ENCODE data around the gene C19orf85.

The C19orf85 gene

DNA sequence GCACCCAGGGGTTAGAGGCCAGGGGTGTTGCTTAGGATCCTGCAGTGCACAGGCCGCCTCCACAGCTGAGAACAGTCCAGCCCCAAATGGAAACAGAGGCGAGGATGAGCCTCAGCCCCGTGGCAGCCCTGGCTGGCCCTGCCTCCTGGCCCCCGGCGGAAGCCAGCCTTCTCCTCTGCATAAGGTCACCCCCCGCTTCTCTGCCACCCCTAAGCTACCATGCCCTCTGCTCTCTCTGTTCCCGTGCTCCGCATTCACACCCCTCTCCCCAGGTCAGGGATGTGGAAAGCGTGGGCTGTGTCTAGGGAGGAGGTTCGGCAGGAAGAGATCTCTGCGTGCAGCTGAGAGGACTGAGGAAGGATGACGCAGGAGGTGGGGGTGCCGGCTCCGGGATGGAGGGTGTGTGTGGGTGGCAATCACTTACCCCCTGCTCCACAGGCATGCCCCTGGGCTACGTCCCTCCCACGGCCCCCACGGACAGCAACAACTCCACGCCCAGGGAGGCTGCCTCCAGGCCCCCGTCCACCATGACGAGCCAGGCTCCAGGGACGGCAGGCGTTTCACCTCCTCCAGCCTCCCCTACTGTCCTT lies 29.7 kb upstream of the C19orf85 start:
- no peak for DNase-seq (ENCODE audit: low read depth)
- TF ChIP-seq, protein P1, sequence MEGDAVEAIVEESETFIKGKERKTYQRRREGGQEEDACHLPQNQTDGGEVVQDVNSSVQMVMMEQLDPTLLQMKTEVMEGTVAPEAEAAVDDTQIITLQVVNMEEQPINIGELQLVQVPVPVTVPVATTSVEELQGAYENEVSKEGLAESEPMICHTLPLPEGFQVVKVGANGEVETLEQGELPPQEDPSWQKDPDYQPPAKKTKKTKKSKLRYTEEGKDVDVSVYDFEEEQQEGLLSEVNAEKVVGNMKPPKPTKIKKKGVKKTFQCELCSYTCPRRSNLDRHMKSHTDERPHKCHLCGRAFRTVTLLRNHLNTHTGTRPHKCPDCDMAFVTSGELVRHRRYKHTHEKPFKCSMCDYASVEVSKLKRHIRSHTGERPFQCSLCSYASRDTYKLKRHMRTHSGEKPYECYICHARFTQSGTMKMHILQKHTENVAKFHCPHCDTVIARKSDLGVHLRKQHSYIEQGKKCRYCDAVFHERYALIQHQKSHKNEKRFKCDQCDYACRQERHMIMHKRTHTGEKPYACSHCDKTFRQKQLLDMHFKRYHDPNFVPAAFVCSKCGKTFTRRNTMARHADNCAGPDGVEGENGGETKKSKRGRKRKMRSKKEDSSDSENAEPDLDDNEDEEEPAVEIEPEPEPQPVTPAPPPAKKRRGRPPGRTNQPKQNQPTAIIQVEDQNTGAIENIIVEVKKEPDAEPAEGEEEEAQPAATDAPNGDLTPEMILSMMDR (IDR thresholded peaks at IDR 0.05; ENCODE audit: control insufficient read depth, insufficient read depth, low read depth, low read length, missing control alignments) = no peak
- peak overlapping the region; percentile 50 for H3K4me3 ChIP-seq (ENCODE audit: control insufficient read depth, low read depth, low read length)

DNA sequence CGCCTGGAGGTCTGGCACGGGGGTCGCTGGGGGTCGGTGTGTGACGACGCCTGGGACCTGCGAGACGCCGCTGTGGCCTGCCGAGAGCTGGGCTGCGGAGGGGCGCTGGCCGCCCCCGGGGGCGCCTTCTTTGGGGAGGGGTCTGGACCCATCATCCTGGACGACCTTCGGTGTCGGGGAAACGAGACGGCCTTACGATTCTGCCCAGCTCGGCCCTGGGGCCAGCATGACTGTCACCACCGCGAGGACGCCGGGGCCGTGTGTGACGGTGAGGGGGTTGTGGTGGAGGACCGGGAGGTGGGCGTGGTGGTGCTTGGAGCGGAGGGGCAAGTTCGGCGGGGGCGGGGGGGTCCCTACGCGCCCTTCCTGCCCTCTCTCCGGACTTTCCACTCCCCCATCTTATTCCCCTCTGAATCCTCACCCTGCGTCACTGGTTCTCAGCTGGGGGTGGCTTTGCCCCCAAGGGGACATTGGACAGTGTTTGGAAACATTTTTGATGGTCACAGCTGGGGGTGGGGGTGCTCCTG lies 29.2 kb upstream of the C19orf85 start:
- H3K4me3 ChIP-seq (ENCODE audit: control insufficient read depth, low read depth, low read length) = peak overlapping the region; percentile 50
- no peak for DNase-seq (ENCODE audit: low read depth)
- TF ChIP-seq, protein P1 (IDR thresholded peaks at IDR 0.05; ENCODE audit: control insufficient read depth, insufficient read depth, low read depth, low read length, missing control alignments) = no peak

DNA sequence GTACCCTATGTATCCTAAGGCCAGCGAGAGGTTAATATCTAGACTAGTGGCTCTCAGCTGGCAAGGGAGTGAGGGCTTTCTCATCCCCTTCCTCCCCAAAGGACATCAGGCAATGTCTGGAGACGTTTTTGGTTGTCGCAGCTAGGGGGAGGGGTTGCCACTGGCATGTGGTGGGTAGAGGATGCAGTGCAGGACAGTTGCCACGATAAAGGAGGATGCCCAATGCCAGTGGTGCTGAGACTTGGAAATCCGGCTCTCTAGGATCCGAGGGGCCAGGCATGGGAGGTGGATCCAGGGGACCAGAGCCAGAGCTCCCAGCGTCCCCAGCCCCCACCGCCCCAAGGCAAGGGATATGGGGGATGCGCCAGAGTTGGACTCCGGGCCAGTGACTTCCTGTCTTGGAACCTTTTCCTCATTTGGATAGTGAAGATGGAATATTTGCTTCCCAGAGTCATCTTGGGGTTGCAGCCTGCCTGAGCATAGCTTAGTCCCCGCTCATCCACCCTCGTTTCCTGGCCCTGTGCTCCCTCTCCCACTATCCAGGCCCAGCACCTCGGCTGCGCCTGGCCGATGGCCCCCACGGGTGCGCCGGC lies 28.6 kb upstream of the C19orf85 start:
- H3K4me3 ChIP-seq (ENCODE audit: control insufficient read depth, low read depth, low read length) = peak overlapping the region; percentile 50
- TF ChIP-seq, protein P1 (IDR thresholded peaks at IDR 0.05; ENCODE audit: control insufficient read depth, insufficient read depth, low read depth, low read length, missing control alignments) = no peak
- no peak for DNase-seq (ENCODE audit: low read depth)

DNA sequence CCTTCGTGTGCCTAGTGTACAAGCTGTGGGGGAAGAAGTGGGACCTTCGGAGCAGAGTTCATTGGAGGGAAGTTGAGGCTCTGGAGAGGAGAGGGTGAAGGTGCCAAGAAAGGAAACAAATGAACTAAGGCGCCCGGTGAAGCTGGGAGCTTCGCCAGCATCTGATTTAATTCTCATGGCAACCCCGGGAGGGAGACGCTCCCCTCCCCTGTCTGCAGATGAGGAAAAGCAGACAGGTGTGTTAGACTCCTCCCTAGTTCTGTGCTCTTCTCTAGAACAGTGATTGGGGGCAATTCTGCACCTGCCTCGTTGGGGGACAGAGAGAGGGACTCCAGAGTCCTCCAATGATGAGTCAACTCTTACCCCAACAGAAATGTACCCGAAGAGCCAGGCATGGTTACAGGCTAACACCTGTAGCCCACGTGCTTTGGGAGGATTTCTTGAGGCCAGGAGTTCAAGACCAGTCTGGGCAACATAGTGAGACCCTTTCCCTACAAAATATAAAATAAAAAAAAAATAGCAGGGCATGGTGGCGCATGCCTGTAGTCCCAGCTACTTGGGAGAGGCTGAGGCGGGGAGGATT lies 27.9 kb upstream of the C19orf85 start:
- no peak overlapping the region for H3K4me3 ChIP-seq (ENCODE audit: control insufficient read depth, low read depth, low read length)
- TF ChIP-seq, protein P1 (IDR thresholded peaks at IDR 0.05; ENCODE audit: control insufficient read depth, insufficient read depth, low read depth, low read length, missing control alignments) = no peak
- DNase-seq (ENCODE audit: low read depth) = no peak

DNA sequence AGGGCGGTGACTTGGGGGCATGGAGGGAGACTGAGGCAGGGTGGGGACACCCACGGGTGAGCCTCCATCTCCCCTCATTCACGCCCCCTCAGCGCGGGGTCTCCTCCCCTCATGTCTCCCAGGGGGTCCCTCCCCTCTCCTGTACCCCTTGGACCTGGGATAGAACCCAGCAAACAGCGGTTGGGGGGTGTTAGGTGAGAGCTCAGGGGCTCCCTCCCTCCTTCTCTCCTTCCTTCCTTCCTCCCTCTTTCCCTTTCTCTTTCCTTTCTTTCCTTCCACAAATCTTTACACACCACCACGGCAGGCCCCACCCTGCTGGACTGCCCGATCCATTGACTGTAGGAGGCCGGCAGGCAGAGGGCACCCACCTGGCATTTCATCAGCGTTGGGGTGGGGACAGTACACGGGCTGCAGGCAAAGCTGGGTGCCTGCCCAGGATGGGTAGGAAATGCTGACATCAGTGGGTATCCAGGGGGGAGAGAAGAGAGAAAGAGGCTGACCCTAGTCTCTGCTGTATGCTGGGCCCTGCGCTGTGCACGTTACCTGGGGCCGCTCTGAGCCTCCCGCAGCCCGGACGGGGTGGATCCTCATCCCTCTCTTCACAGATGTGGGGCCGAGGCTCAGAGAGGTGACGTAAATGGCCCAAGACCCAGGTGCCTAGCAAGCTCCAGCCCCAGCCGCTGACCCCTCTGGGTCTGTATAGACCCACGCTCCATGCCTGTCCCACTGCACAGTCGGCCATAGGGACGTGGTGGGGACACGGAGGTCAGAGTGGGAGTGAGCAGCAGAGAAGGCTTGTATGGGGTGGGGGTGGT lies 27.2 kb upstream of the C19orf85 start:
- H3K4me3 ChIP-seq (ENCODE audit: control insufficient read depth, low read depth, low read length) = no peak overlapping the region
- TF ChIP-seq, protein P1 (IDR thresholded peaks at IDR 0.05; ENCODE audit: control insufficient read depth, insufficient read depth, low read depth, low read length, missing control alignments) = no peak
- DNase-seq (ENCODE audit: low read depth) = no peak
